ENCODE measurements around the gene MTCH1. TPM values are rescaled to one million over a fixed set of nuclear protein-coding genes. Genes with fewer than 3 reads are reported as not detected.
A peak's percentile ranks its signal among the peaks of the same experiment; 100 is the strongest.
"Not testable (repeated sequence)": the region's sequence is repeated elsewhere in the genome, so short reads cannot be mapped to it uniquely, and the experiment has no call there.

MTCH1 gene
- total RNA-seq, 1 experiment from 2014 or later, result 241 TPM

- TF ChIP-seq EZH2 (IDR thresholded peaks at IDR 0.05; ENCODE audit: low read depth), result no peak
- no peak for TF ChIP-seq CTCF (conservative IDR thresholded peaks at IDR 0.05)
- H4K20me1 ChIP-seq (ENCODE audit: insufficient read depth), result no peaks in the 10 kb centered on the region
Measured at GRCh38 chr6:36940027-36940426, 46.0 kb downstream of the MTCH1 start.

GRCh38 chr6:36939005-36939404, 47.0 kb downstream of the MTCH1 start:
- H3K9me3 ChIP-seq (ENCODE audit: insufficient read depth, low read depth); BruUV-seq (replicated peaks); intact Hi-C loops (cut with micrococcal nuclease; ENCODE audit: unreplicated experiment); H3K79me2 ChIP-seq (ENCODE audit: low read depth); H4K20me1 ChIP-seq (ENCODE audit: insufficient read depth); DNase-seq; H3K4me3 ChIP-seq; H3K27me3 ChIP-seq (ENCODE audit: insufficient read depth, low read depth); H2AFZ ChIP-seq; H3K36me3 ChIP-seq (ENCODE audit: low read depth); H3F3A ChIP-seq (ENCODE audit: insufficient read depth, low read depth); H3K9me2 ChIP-seq (ENCODE audit: insufficient read depth); H3K27ac ChIP-seq; CTCF ChIA-PET: not testable (repeated sequence)
- Histone ChIP-seq H3K4me2 (peak overlapping the region; percentile 7; the same call in 1 of the 2 replicates), H3K4me1 (replicated peaks; ENCODE audit: insufficient read depth) (peaks cover 13% of the 10 kb centered on the region)
- POLR2A ChIA-PET (ENCODE audit: unreplicated experiment), result interaction anchor here (0.7 kb wide), 1 partner anchor 812 kb away, joined by 5 read pairs; no protein-coding TSS in a partner anchor

More at GRCh38 chr6:36940027-36940426, 46.0 kb downstream of the MTCH1 start:
- no TSS peak for BruUV-seq (replicated peaks)
- no peak overlapping the region for H3K4me2 ChIP-seq
- no peaks in the 10 kb centered on the region for H3K27me3 ChIP-seq (ENCODE audit: insufficient read depth, low read depth)
- CTCF ChIA-PET, result no interaction called here
- H3F3A ChIP-seq (ENCODE audit: insufficient read depth, low read depth), result no peaks in the 10 kb centered on the region
- POLR2A ChIA-PET (ENCODE audit: unreplicated experiment), result no interaction called here
- no peaks in the 10 kb centered on the region for H3K9me3 ChIP-seq (ENCODE audit: insufficient read depth, low read depth)
- no peak overlapping the region for H2AFZ ChIP-seq
- no peak for DNase-seq
- no peaks in the 10 kb centered on the region for H3K9me2 ChIP-seq (ENCODE audit: insufficient read depth)
- no peak overlapping the region for H3K27ac ChIP-seq
- peaks cover 10% of the 10 kb centered on the region for H3K4me1 ChIP-seq (replicated peaks; ENCODE audit: insufficient read depth)
- intact Hi-C loops (cut with micrococcal nuclease; ENCODE audit: unreplicated experiment), result no loop called here
- H3K36me3 ChIP-seq (ENCODE audit: low read depth), result no peaks in the 10 kb centered on the region
- no peak overlapping the region for H3K4me3 ChIP-seq
- no peaks in the 10 kb centered on the region for H3K79me2 ChIP-seq (ENCODE audit: low read depth)

- Histone ChIP-seq H3K9me2 (ENCODE audit: insufficient read depth) (no peaks in the 10 kb centered on the region), H4K20me1 (ENCODE audit: insufficient read depth) (no peaks in the 10 kb centered on the region), H3K4me3 (no peak overlapping the region), H3K27me3 (ENCODE audit: insufficient read depth, low read depth) (no peaks in the 10 kb centered on the region), H3K4me1 (replicated peaks; ENCODE audit: insufficient read depth) (peaks cover 18% of the 10 kb centered on the region), H3K79me2 (ENCODE audit: low read depth) (no peaks in the 10 kb centered on the region), H3K9me3 (ENCODE audit: insufficient read depth, low read depth) (no peaks in the 10 kb centered on the region), H3K27ac (no peak overlapping the region), H3K4me2 (peak overlapping the region; percentile 7; the same call in 1 of the 2 replicates), H3F3A (ENCODE audit: insufficient read depth, low read depth) (peaks cover 12% of the 10 kb centered on the region), H2AFZ (no peak overlapping the region), H3K36me3 (ENCODE audit: low read depth) (no peaks in the 10 kb centered on the region)
- no TSS peak for BruUV-seq (replicated peaks)
- DNase-seq, result peak; percentile 58 to 74
- ChIA-PET CTCF (no interaction called here), POLR2A (ENCODE audit: unreplicated experiment) (interaction anchor here (0.7 kb wide), 1 partner anchor 811 kb away, joined by 5 read pairs; no protein-coding TSS in a partner anchor)
- no peak for TF ChIP-seq CTCF (conservative IDR thresholded peaks at IDR 0.05)
- TF ChIP-seq EZH2 (IDR thresholded peaks at IDR 0.05; ENCODE audit: low read depth), result no peak
- intact Hi-C loops (cut with micrococcal nuclease; ENCODE audit: unreplicated experiment), result no loop called here
Measured at GRCh38 chr6:36938536-36938935, 47.5 kb downstream of the MTCH1 start.

GRCh38 chr6:36937896-36938295, 48.1 kb downstream of the MTCH1 start:
- intact Hi-C loops (cut with micrococcal nuclease; ENCODE audit: unreplicated experiment), result no loop called here
- TF ChIP-seq EZH2 (IDR thresholded peaks at IDR 0.05; ENCODE audit: low read depth), result no peak
- no peak for TF ChIP-seq CTCF (conservative IDR thresholded peaks at IDR 0.05)

More at GRCh38 chr6:36937896-36938295, 48.1 kb downstream of the MTCH1 start:
- Histone ChIP-seq H3K9me2 (ENCODE audit: insufficient read depth) (no peaks in the 10 kb centered on the region), H3K36me3 (ENCODE audit: low read depth) (no peaks in the 10 kb centered on the region), H3F3A (ENCODE audit: insufficient read depth, low read depth) (peaks cover 18% of the 10 kb centered on the region), H3K4me1 (replicated peaks; ENCODE audit: insufficient read depth) (peaks cover 24% of the 10 kb centered on the region), H3K27ac (no peak overlapping the region), H4K20me1 (ENCODE audit: insufficient read depth) (no peaks in the 10 kb centered on the region), H3K79me2 (ENCODE audit: low read depth) (no peaks in the 10 kb centered on the region), H3K27me3 (ENCODE audit: insufficient read depth, low read depth) (no peaks in the 10 kb centered on the region), H3K4me3 (no peak overlapping the region), H2AFZ (no peak overlapping the region), H3K4me2 (no peak overlapping the region), H3K9me3 (ENCODE audit: insufficient read depth, low read depth) (no peaks in the 10 kb centered on the region)
- ChIA-PET CTCF (no interaction called here), POLR2A (ENCODE audit: unreplicated experiment) (interaction anchor here (0.6 kb wide), 1 partner anchor 9 kb away, joined by 3 read pairs; no protein-coding TSS in a partner anchor)
- DNase-seq, result no peak
- no TSS peak for BruUV-seq (replicated peaks)
